ENCODE data around the gene CDH13. TPM values are rescaled to one million over a fixed set of nuclear protein-coding genes. Genes with fewer than 3 reads are reported as not detected.

Gene CDH13
- total and polyA plus RNA-seq, 12 donors, result 0.86 to 30.6 (median 2.4) TPM

DNA sequence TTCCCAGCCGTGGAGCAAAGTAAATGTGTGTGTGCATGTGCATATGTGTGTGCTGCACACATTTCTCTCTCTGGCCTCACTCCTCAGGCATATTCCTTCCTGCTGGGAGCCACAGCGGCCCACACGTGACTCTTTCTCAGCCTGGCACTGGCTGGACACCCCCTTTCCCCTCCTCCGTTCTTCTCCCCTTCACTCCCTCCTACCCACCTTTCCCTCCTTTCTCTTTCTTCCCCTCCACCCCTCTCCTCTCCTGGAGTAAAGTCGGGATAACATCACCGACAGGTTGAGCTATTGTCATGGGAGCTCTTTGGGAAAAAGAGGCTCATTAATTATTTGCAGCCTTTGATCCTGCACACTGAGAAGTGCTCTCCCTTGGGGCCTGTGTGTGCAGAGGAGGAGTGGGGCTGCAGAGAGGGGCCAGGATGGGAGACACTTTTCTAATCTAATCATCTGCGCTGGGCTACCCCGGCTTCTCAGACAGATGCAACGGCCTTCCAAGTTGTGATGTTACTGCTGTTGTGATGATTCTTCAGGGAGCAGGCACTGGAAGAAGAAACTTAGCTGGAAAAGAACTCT is 1054.7 kb downstream of the CDH13 start:
- 43 to 74% (median 56%) methylated on average over 9 of the region's 9 CpGs for WGBS, 4 donors
- Histone ChIP-seq H3K9me3 (replicated peaks in 1 of 3) (no peaks in the 10 kb centered on the region), H3K36me3 (replicated peaks in 1 of 2) (no peaks in the 10 kb centered on the region), H3K4me3 (no peak overlapping the region), H3K27ac (no peak overlapping the region), H3K27me3 (no peaks in the 10 kb centered on the region), H3K4me1 (replicated peaks in 1 of 2) (no peaks in the 10 kb centered on the region)
- DNase-seq, result no peak
- intact Hi-C loops (cut with DNase I), result no loop called here
- TF ChIP-seq POLR2A (IDR thresholded peaks at IDR 0.05), result no peak
- TF ChIP-seq, protein P1, sequence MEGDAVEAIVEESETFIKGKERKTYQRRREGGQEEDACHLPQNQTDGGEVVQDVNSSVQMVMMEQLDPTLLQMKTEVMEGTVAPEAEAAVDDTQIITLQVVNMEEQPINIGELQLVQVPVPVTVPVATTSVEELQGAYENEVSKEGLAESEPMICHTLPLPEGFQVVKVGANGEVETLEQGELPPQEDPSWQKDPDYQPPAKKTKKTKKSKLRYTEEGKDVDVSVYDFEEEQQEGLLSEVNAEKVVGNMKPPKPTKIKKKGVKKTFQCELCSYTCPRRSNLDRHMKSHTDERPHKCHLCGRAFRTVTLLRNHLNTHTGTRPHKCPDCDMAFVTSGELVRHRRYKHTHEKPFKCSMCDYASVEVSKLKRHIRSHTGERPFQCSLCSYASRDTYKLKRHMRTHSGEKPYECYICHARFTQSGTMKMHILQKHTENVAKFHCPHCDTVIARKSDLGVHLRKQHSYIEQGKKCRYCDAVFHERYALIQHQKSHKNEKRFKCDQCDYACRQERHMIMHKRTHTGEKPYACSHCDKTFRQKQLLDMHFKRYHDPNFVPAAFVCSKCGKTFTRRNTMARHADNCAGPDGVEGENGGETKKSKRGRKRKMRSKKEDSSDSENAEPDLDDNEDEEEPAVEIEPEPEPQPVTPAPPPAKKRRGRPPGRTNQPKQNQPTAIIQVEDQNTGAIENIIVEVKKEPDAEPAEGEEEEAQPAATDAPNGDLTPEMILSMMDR (IDR thresholded peaks at IDR 0.05), result no peak

DNA sequence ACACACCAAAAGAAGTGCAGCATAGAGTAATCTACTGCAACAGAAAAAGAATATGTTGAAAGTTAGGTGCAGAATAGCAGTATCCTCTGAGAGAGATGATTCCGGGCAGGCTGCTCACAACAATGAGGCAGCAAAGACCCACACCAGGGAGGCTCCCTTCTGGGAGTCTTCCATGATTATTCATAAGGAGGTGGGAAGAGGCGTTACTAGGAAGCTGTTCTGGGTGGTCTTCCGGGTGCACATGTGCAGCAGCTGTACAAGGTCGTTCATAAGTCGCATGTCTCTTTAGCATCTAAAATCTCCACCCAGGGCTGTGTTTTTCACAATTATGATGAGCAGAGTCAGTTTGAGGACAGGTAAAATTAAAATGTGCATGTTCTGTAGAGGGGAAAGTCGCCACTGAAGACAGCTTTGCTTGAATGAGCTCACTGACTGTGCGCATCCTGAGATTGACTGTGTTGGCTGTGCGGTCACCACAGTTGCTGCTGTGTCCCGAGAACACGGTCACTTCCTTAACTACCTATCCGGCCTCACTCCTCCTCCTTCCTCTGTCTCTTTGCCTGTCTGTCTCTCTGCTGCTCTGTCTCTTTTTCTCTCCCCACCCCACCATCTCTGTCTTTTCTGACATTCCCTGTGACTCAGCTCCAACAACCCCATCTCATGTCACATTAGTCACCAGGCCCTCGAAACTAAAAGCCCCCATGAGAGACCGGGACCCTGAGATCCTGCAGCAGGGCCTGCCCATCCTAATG is 1055.5 kb downstream of the CDH13 start:
- no peak overlapping the region for H3K27ac ChIP-seq
- DNase-seq, result no peak
- no peak for TF ChIP-seq POLR2A (IDR thresholded peaks at IDR 0.05)
- TF ChIP-seq, protein P1 (IDR thresholded peaks at IDR 0.05), result no peak
- no peaks in the 10 kb centered on the region for H3K4me1 ChIP-seq (replicated peaks in 1 of 2)
- no peaks in the 10 kb centered on the region for H3K36me3 ChIP-seq (replicated peaks in 1 of 2)
- no peak overlapping the region for H3K4me3 ChIP-seq
- 58 to 72% (median 59%) methylated on average over 13 of the region's 13 CpGs for WGBS, 4 donors
- intact Hi-C loops (cut with DNase I), result no loop called here
- no peaks in the 10 kb centered on the region for H3K27me3 ChIP-seq
- H3K9me3 ChIP-seq (replicated peaks in 1 of 3), result no peaks in the 10 kb centered on the region

DNA sequence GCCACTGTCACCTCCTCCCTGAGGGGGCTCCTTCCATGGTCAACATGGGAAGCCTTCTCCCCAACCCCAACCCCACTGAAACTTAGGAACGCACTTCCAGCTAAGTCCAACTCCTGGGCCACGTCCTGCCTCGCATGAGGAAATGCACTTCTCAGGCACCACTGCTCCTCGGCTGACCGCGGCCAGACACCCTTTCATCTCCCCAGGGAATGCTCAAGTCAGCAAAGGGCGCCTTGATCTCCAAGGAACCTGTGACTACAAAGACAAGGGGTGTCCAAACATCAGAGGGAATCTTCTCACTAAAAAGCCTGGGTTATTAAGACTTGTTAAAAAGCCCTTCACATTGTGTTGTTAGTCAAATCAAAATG is 1056.1 kb downstream of the CDH13 start:
- no peaks in the 10 kb centered on the region for H3K9me3 ChIP-seq (replicated peaks in 1 of 3)
- H3K27ac ChIP-seq, result no peak overlapping the region
- H3K36me3 ChIP-seq (replicated peaks in 1 of 2), result no peaks in the 10 kb centered on the region
- intact Hi-C loops (cut with DNase I), result no loop called here
- no peaks in the 10 kb centered on the region for H3K4me1 ChIP-seq (replicated peaks in 1 of 2)
- TF ChIP-seq POLR2A (IDR thresholded peaks at IDR 0.05), result no peak
- TF ChIP-seq, protein P1 (IDR thresholded peaks at IDR 0.05), result no peak
- no peaks in the 10 kb centered on the region for H3K27me3 ChIP-seq
- no peak overlapping the region for H3K4me3 ChIP-seq
- WGBS, 4 donors, result 29 to 67% (median 48%) methylated on average over 1 to 7 of the region's 7 CpGs
- no peak for DNase-seq

DNA sequence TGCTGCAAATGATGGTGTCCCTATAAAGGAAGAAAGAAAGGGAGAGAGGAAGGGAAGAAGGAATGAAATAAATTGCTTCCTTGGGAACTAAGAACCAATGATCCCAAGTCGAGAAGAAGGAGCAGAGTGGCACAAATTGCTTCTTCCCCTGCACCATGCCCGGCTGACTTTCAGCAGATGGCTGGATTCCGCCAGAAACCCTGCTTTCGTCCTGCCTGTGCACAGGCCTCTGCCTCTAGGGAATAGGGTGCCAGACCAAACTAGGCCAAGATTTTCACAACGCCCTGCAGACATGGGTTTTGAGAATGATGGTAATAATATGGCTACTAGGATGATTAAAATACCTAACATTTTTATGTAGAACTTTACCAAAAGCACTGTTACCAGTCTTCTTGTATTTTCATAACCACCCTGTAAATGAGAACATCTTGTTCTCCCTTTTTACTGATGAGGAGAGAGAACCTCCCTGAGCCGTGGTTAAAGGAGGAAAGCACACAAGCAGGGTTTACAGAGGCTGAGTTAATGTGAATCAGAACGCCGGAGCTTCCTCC is 1058.9 kb downstream of the CDH13 start:
- WGBS, 4 donors, result 71 to 85% (median 80%) methylated on average over 8 of the region's 8 CpGs
- no peaks in the 10 kb centered on the region for H3K27me3 ChIP-seq
- intact Hi-C loops (cut with DNase I), result no loop called here
- H3K9me3 ChIP-seq (replicated peaks in 1 of 3), result no peaks in the 10 kb centered on the region
- no peak overlapping the region for H3K4me3 ChIP-seq
- no peaks in the 10 kb centered on the region for H3K4me1 ChIP-seq (replicated peaks in 1 of 2)
- no peak overlapping the region for H3K27ac ChIP-seq
- DNase-seq, result no peak
- no peaks in the 10 kb centered on the region for H3K36me3 ChIP-seq (replicated peaks in 1 of 2)
- no peak for TF ChIP-seq POLR2A (IDR thresholded peaks at IDR 0.05)
- TF ChIP-seq, protein P1 (IDR thresholded peaks at IDR 0.05), result no peak

Data from adrenal gland (tissue), 12 donors.